ENCODE measurements around the gene CCDC3.

The CCDC3 gene

DNA sequence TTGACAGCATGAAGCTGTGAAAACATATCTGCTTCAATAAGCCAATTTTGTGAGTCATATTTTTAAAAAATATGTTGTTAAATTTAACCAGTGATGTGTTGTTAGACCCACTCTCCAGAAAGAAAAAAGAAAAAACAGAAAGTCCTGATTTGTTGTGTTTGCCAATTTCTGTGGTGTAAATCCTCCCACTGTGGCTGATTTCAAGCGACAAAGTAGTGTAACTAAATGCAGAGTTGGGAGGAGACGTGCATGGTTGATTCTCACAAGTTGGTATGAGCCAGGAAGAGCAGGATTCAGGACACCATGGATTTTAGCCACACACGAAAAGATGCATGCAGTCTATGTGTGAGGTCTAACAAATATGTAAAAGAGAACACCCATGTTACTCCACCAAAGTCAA, 139.1 kb downstream of the CCDC3 start:
- DNase-seq (ENCODE audit: low spot score), result no peak
- TF ChIP-seq, protein P1, sequence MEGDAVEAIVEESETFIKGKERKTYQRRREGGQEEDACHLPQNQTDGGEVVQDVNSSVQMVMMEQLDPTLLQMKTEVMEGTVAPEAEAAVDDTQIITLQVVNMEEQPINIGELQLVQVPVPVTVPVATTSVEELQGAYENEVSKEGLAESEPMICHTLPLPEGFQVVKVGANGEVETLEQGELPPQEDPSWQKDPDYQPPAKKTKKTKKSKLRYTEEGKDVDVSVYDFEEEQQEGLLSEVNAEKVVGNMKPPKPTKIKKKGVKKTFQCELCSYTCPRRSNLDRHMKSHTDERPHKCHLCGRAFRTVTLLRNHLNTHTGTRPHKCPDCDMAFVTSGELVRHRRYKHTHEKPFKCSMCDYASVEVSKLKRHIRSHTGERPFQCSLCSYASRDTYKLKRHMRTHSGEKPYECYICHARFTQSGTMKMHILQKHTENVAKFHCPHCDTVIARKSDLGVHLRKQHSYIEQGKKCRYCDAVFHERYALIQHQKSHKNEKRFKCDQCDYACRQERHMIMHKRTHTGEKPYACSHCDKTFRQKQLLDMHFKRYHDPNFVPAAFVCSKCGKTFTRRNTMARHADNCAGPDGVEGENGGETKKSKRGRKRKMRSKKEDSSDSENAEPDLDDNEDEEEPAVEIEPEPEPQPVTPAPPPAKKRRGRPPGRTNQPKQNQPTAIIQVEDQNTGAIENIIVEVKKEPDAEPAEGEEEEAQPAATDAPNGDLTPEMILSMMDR (conservative IDR thresholded peaks at IDR 0.05; ENCODE audit: low read depth), result no peak
- no peak overlapping the region for H3K27ac ChIP-seq
- ChIA-PET POLR2A (ENCODE audit: low non-redundant PET) (no interaction called here), CTCF (no interaction called here)

DNA sequence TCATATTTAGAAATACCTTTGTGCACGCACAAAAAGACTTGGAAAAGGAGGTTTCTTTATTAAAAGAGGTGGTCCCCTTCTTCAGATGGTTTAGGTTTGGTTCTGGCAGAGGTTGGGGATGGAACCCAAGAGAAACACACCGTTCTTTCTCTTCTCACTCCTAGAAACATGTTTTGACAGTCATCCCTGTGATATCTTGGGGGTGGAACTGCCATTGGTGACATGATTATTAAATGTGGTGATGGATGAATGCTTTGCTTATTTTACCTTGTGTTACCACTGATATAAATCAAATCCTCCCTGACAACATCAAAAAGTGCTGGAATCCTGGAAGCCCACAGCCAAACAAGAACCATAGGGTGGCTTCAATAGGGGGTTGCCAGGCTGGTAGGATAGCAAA, 146.5 kb downstream of the CCDC3 start:
- TF ChIP-seq, protein P1 (conservative IDR thresholded peaks at IDR 0.05; ENCODE audit: low read depth), result no peak
- ChIA-PET POLR2A (ENCODE audit: low non-redundant PET) (no interaction called here), CTCF (no interaction called here)
- no peak for DNase-seq (ENCODE audit: low spot score)
- no peak overlapping the region for H3K27ac ChIP-seq

GRCh38 chr10:12852687-12853086, 148.8 kb downstream of the CCDC3 start:
- H3K27ac ChIP-seq, result no peak overlapping the region
- no peak for DNase-seq (ENCODE audit: low spot score)
- TF ChIP-seq, protein P1 (conservative IDR thresholded peaks at IDR 0.05; ENCODE audit: low read depth), result no peak
- ChIA-PET CTCF (no interaction called here), POLR2A (ENCODE audit: low non-redundant PET) (no interaction called here)

GRCh38 chr10:12849319-12850181, 152.0 kb downstream of the CCDC3 start:
- H3K27ac ChIP-seq, result peak overlapping the region; percentile 97
- DNase-seq (ENCODE audit: low spot score), result no peak
- POLR2A ChIA-PET (ENCODE audit: low non-redundant PET), result no interaction called here
- CTCF ChIA-PET, result interaction anchor here (0.6 kb wide), 1 partner anchor 83 kb away, joined by 5 read pairs; no protein-coding TSS in a partner anchor
- TF ChIP-seq, protein P1 (conservative IDR thresholded peaks at IDR 0.05; ENCODE audit: low read depth), result no peak

DNA sequence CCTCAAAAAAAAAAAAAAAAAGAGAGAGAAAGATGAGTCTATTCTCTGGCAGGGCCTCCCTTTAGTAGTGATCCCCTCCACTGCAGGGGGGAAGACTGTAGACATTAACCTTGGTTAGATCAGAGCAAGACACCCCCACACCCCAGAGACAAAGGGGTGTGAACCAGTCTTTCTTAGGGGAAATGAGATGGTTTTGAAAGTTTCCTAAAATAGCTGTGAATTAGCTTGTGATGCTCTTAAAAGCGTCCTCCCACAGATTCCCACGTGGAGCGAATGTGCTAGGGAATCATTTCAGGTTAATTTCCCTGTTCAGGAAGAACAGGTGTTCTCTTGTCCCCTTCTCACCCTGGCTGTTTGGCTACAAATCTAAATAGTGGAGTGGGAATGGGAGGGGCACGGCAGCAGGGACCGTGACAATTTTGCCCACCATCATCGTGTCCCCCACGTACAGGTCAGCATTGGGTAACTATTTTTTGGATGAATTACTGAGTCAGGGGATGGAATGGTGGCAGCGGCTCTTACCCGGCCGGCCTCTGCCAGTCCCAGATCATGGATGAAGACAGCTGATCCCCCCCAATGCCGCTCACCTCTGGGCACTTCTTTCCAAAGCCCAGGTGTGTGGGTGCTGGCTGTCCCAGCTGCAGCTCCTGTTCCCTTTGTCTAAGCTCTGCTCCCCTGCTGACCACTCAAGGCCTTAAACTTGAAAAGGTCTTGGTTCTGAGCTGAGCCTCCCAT, 152.9 kb downstream of the CCDC3 start:
- ChIA-PET POLR2A (ENCODE audit: low non-redundant PET) (no interaction called here), CTCF (interaction anchor here (0.6 to 0.7 kb wide), 4 partner anchors 27 to 92 kb away, joined by 3 to 5 read pairs (median 4); no protein-coding TSS in a partner anchor)
- TF ChIP-seq, protein P1 (conservative IDR thresholded peaks at IDR 0.05; ENCODE audit: low read depth), result no peak
- no peak for DNase-seq (ENCODE audit: low spot score)
- H3K27ac ChIP-seq, result peak overlapping the region; percentile 97

DNA sequence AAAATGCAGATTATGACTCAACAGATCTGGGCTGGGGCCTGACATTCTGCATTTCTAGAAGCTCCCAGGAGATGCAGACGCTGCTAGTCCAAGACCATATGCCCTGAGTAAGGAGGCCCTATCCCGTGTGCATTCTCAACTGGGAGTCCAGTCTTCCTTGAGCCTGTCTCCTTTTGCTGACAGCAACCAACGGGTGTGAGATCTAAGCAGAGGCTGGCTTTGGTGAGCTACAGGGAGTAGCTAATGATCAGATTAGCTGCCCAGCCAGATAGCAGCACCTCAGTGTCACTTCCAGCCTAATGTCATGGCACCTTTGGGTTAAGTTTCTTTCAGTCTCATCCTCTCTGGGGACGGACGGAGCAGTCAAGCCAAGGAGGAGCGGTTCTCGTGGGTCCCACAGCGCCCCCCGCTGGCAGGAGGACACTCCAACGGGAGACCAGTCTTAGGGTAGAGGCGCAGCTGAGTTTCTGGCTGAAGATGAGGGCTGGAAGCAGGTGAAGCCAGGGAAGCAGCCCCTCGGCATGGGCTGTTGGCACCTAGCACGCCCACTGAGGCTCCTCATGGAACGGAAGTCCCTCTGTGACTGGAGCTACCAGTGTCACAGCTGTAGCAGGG, 154.0 kb downstream of the CCDC3 start:
- ChIA-PET POLR2A (ENCODE audit: low non-redundant PET) (no interaction called here), CTCF (interaction anchor here (0.7 to 0.8 kb wide), 3 partner anchors 28 to 81 kb away, joined by 3 read pairs; no protein-coding TSS in a partner anchor)
- TF ChIP-seq, protein P1 (conservative IDR thresholded peaks at IDR 0.05; ENCODE audit: low read depth), result no peak
- peak overlapping the region; percentile 97 for H3K27ac ChIP-seq
- DNase-seq (ENCODE audit: low spot score), result no peak
